Heart right ventricle (tissue), 16 donors: ENCODE measurements around the gene GPX5. TPM values are rescaled to one million over a fixed set of nuclear protein-coding genes. Genes with fewer than 3 reads are reported as not detected.

Source experiments
- ATAC-seq, 8 donors: fragments of 200-7000 bp; cut with Tn5 transposase; one replicate each; pipeline ENCODE4 v1.9.1; 2020; ENCODE audit warnings: mild to moderate bottlenecking in 8 of 8, moderate library complexity in 8 of 8, moderate number of reproducible peaks in 1 of 8
- DNase-seq, 2 donors: peaks; one replicate each; pipeline ENCODE4 v3.0.0-alpha.2; 2020
- H3K27ac ChIP-seq, 10 donors: fragments of 200-600 bp; sonication (generic) in 2 of 10; one replicate each; pipeline versions ENCODE4 v1.5.0 to v1.8.0; 2020 to 2022; ENCODE audit warnings: mild to moderate bottlenecking in 3 of 10
- H3K27me3 ChIP-seq, 7 donors: fragments of 200-600 bp; one replicate each; pipeline ENCODE4 v1.8.0; 2021 to 2022; ENCODE audit warnings: mild to moderate bottlenecking in 2 of 7
- H3K36me3 ChIP-seq, 9 donors: fragments of 200-600 bp; sonication (generic) in 1 of 9; one replicate each; pipeline versions ENCODE4 v1.5.0 to v1.8.0; 2020 to 2022; ENCODE audit warnings: mild to moderate bottlenecking in 2 of 9
- H3K4me1 ChIP-seq, 9 donors: fragments of 200-600 bp; sonication (generic) in 1 of 9; one replicate each; pipeline versions ENCODE4 v1.5.0 to v1.8.0; 2020 to 2022; ENCODE audit warnings: mild to moderate bottlenecking in 4 of 9
- H3K4me3 ChIP-seq, 10 donors: fragments of 200-600 bp; sonication (generic) in 2 of 10; one replicate each; pipeline versions ENCODE4 v1.5.0 to v1.8.0; 2020 to 2022; ENCODE audit warnings: mild to moderate bottlenecking in 7 of 10, moderate library complexity in 2 of 10
- H3K9me3 ChIP-seq, 11 donors: fragments of 200-600 bp in 10 of 11; sonication (generic) in 2 of 11; one replicate each; pipeline versions ENCODE4 v1.5.0 to v1.8.0; 2013 to 2022; ENCODE audit warnings: mild to moderate bottlenecking in 2 of 11, control low read depth in 1 of 11, moderate library complexity in 1 of 11
- CTCF ChIP-seq, 9 donors: fragments of 200-600 bp; sonication (generic) in 2 of 9; IDR thresholded peaks; one replicate each; pipeline versions ENCODE4 v1.5.0 to v1.8.0; 2021 to 2022; ENCODE audit warnings: antibody characterized with exemption in 9 of 9, mild to moderate bottlenecking in 5 of 9, moderate library complexity in 1 of 9
- WGBS, 2 donors: extraction: QIAGEN DNeasy Blood & Tissue Kit; methylation state at CpG; one replicate each; pipeline ENCODE4 v1.1.7; 2013; ENCODE audit warnings: inconsistent platforms in 1 of 2; 5-methylcytosine and 5-hydroxymethylcytosine counted together
- intact Hi-C, 10 donors: fragments of 100-400 bp; cut with DNase I; formaldehyde crosslinking; loops; one replicate each; pipeline versions ENCODE4 v1.11.1 to v1.14.2; 2022
- polyA plus RNA-seq, 2 donors: library from polyadenylated mRNA; stranded (reverse); fragments of 200-250 nt; gene quantifications; one replicate each; pipeline ENCODE4 v1.2.3, GENCODE V29; 2013
- total RNA-seq, 10 donors: library from RNA; stranded (reverse); fragmentation: NEBNext Ultra II Directional in 3 of 10; extraction: Animal tissue kit (Norgen Biotek cat#: 25700) in 3 of 10; gene quantifications; one replicate each; pipeline versions ENCODE4 v1.2.1 to v1.2.4, GENCODE V29; 2021 to 2023
- donor health status: Arrhythmogenic right ventricular cardiomyopathy.
- donor health status: ischemic (EF 13 %, LVEDD 7.1; RV severe dilation, severe dysfunction).
- donor health status: healthy with polysubstance abuse.
- donor health status: DM: no; HTN: yes; CAD: no.
- donor health status: DM: no; HTN: no; CAD: no.
- donor health status: ischemic (EF 25% LVEDD 6.9; RV normal size, moderate dysfunction).
- donor health status: ischemic (EF 25% LVEDD 5.7; RV mildly dilated, moderate dysfunction).
- donor health status: healthy.
- donor health status: DM: yes; HTN: yes; CAD: no.
- donor health status: Ischemic cardiomyopathy.
- donor health status: ischemic (EF 35%, LVEDD 5.7; RV mildly dilated, moderate dysfunction).
- donor health status: nonischemic (EF 11% LVEDD 7.7; RV severe dilation, severe dysfunction).
- donor health status: DM: yes; HTN: yes; CAD: no.
- donor health status: PGD.
- donor health status: ischemic (EF 29% LVEDD 5.4; RV normal size, mild dysfunction).
- donor health status: nonischemic (EF 23%, LVEDD 6.1; RV moderate dilation, normal function).

The GPX5 gene
- total and polyA plus RNA-seq, 12 donors, result not detected

GRCh38 chr6:28517964-28518363 is 7.7 kb upstream of the GPX5 start:
- Histone ChIP-seq H3K4me1 (no peaks in the 10 kb centered on the region), H3K27ac (no peak overlapping the region), H3K36me3 (no peaks in the 10 kb centered on the region), H3K27me3 (peaks cover 0 to 49% (median 12%) of the 10 kb centered on the region in 7 donors), H3K9me3 (no peaks in the 10 kb centered on the region), H3K4me3 (no peak overlapping the region)
- no peak for TF ChIP-seq CTCF (IDR thresholded peaks at IDR 0.05)
- intact Hi-C loops, result no loop called here
- 79 to 80% methylated on average over 2 of the region's 2 CpGs for WGBS, 2 donors
- no peak for DNase-seq
- ATAC-seq, result no peak

- no peak for DNase-seq
- no peak for TF ChIP-seq CTCF (IDR thresholded peaks at IDR 0.05)
- intact Hi-C loops, result no loop called here
These were observed 3.0 kb upstream of the GPX5 start for GRCh38 chr6:28522594-28523240.

GRCh38 chr6:28523241-28523622 is 2.4 kb upstream of the GPX5 start:
- DNase-seq, result no peak
- no peak for ATAC-seq
- intact Hi-C loops, result no loop called here
- Histone ChIP-seq H3K4me3 (no peak overlapping the region), H3K27ac (no peak overlapping the region), H3K9me3 (peaks cover 0 to 2% (median 0%) of the 10 kb centered on the region in 11 donors), H3K4me1 (no peaks in the 10 kb centered on the region), H3K36me3 (no peaks in the 10 kb centered on the region), H3K27me3 (peaks cover 0 to 69% (median 47%) of the 10 kb centered on the region in 7 donors)
- TF ChIP-seq CTCF (IDR thresholded peaks at IDR 0.05), result no peak
- 43 to 44% methylated on average over 3 of the region's 3 CpGs for WGBS, 2 donors

More at GRCh38 chr6:28522594-28523240, 3.0 kb upstream of the GPX5 start:
- H3K4me3 ChIP-seq, result no peak overlapping the region
- no peak overlapping the region for H3K27ac ChIP-seq
- no peaks in the 10 kb centered on the region for H3K4me1 ChIP-seq
- H3K9me3 ChIP-seq, result peaks cover 0 to 2% (median 0%) of the 10 kb centered on the region in 11 donors
- H3K36me3 ChIP-seq, result no peaks in the 10 kb centered on the region
- ATAC-seq, result no peak
- peaks cover 0 to 67% (median 48%) of the 10 kb centered on the region in 7 donors for H3K27me3 ChIP-seq

- Histone ChIP-seq H3K27ac (no peak overlapping the region), H3K27me3 (peaks cover 0 to 75% (median 47%) of the 10 kb centered on the region in 7 donors), H3K4me1 (no peaks in the 10 kb centered on the region), H3K36me3 (no peaks in the 10 kb centered on the region), H3K9me3 (no peaks in the 10 kb centered on the region), H3K4me3 (no peak overlapping the region)
- TF ChIP-seq CTCF (IDR thresholded peaks at IDR 0.05), result no peak
- no peak for ATAC-seq
- DNase-seq, result no peak
- intact Hi-C loops, result no loop called here
- 18 to 36% methylated on average over 1 of the region's 1 CpG for WGBS, 2 donors
These were observed 5.1 kb downstream of the GPX5 start for GRCh38 chr6:28530777-28531176.
